K562 (cell line): ENCODE data around the gene CENPT. TPM values are rescaled to one million over a fixed set of nuclear protein-coding genes. Genes with fewer than 3 reads are reported as not detected.
A peak's percentile ranks its signal among the peaks of the same experiment; 100 is the strongest.

ENCODE experiments used
- BCL6 ChIP-seq: fragments of 250-450 bp; sonication (Bioruptor Pico); IDR thresholded peaks from 2 replicates; pipeline ENCODE4 v1.4.0; 2020
- BRD4 ChIP-seq: fragments of 200-600 bp; sonication (generic); IDR thresholded peaks from 2 replicates; pipeline ENCODE4 v1.6.1; 2017; ENCODE audit warnings: inconsistent platforms
- CBX1 ChIP-seq: sonication (generic); IDR thresholded peaks from 2 replicates; pipeline ENCODE4 v1.6.1; 2016; ENCODE audit warnings: antibody characterized with exemption, low read depth, mild to moderate bottlenecking
- CCNT2 ChIP-seq: IDR thresholded peaks from 2 replicates; pipeline ENCODE4 v1.6.1; 2011; ENCODE audit warnings: borderline replicate concordance, low read depth, mild to moderate bottlenecking, moderate library complexity, mixed read lengths, low read length; ENCODE audit not compliant: insufficient read length; ENCODE audit errors: extremely low read depth
- CLOCK ChIP-seq: fragments of 250-450 bp; sonication (Bioruptor Pico); IDR thresholded peaks from 2 replicates; pipeline ENCODE4 v1.4.0; 2020; ENCODE audit warnings: mild to moderate bottlenecking, moderate library complexity, borderline replicate concordance
- COPS2 ChIP-seq: fragments of 450-650 bp; conservative IDR thresholded peaks from 2 replicates; pipeline ENCODE4 v1.6.1; 2016; ENCODE audit warnings: mild to moderate bottlenecking, moderate library complexity
- CREBBP ChIP-seq: IDR thresholded peaks from one replicate; pipeline ENCODE4 v1.6.1; 2012; ENCODE audit warnings: low read depth, mild to moderate bottlenecking, control low read depth, inconsistent platforms, low read length
- FOXP4 ChIP-seq: sonication (generic); formaldehyde crosslinking; IDR thresholded peaks from 2 replicates; pipeline ENCODE4 v1.8.0; 2022; ENCODE audit warnings: mild to moderate bottlenecking, missing genetic modification reagents, borderline replicate concordance
- GTF2E2 ChIP-seq: fragments of 200-800 bp; sonication (Bioruptor generic); IDR thresholded peaks from 2 replicates; pipeline ENCODE4 v1.6.1; 2016; ENCODE audit warnings: missing genetic modification characterization, missing compliant biosample characterization
- HLTF ChIP-seq: fragments of 450-650 bp; IDR thresholded peaks from 2 replicates; pipeline ENCODE4 v1.6.1; 2016
- ILK ChIP-seq: fragments of 450-650 bp; IDR thresholded peaks from 2 replicates; pipeline ENCODE4 v1.6.1; 2016; ENCODE audit warnings: missing genetic modification characterization, low read depth, mild to moderate bottlenecking, missing compliant biosample characterization, moderate library complexity, borderline replicate concordance
- MCM7 ChIP-seq, 2 experiments: fragments of 450-650 bp; IDR thresholded peaks; 2 replicates each; pipeline ENCODE4 v1.6.1; 2016 to 2018
- NCOA4 ChIP-seq: fragments of 450-650 bp; IDR thresholded peaks from 2 replicates; pipeline ENCODE4 v1.6.1; 2018; ENCODE audit warnings: mild to moderate bottlenecking; ENCODE audit not compliant: partially characterized antibody
- NR2F6 ChIP-seq: fragments of 450-650 bp; formaldehyde crosslinking; IDR thresholded peaks from 2 replicates; pipeline ENCODE4 v1.4.0; 2020; ENCODE audit warnings: mild to moderate bottlenecking
- PHTF2 ChIP-seq: fragments of 250-450 bp; sonication (Bioruptor Pico); IDR thresholded peaks from 2 replicates; pipeline ENCODE4 v1.5.0; 2021; ENCODE audit warnings: mild to moderate bottlenecking
- POLR2AphosphoS2 ChIP-seq: IDR thresholded peaks from 2 replicates; pipeline ENCODE4 v1.6.1; 2012; ENCODE audit warnings: low read length, improper control_type of control experiment
- SLC30A9 ChIP-seq: fragments of 250-450 bp; sonication (Bioruptor Pico); IDR thresholded peaks from 2 replicates; pipeline ENCODE4 v1.8.0; 2022; ENCODE audit warnings: mild to moderate bottlenecking, moderate library complexity
- SRSF7 ChIP-seq: fragments of 200-400 bp; formaldehyde crosslinking; optimal IDR thresholded peaks from 2 replicates; pipeline ENCODE3; 2017; ENCODE audit warnings: mild to moderate bottlenecking, low read depth, low read length
- TEAD2 ChIP-seq: fragments of 450-650 bp; IDR thresholded peaks from 2 replicates; pipeline ENCODE4 v1.6.1; 2016; ENCODE audit warnings: missing genetic modification characterization, control low read depth, missing compliant biosample characterization
- THRAP3 ChIP-seq: fragments of 450-650 bp; IDR thresholded peaks from 2 replicates; pipeline ENCODE4 v1.6.1; 2016; ENCODE audit warnings: mild to moderate bottlenecking, inconsistent platforms, borderline replicate concordance
- TSC22D4 ChIP-seq: fragments of 450-650 bp; IDR thresholded peaks from 2 replicates; pipeline ENCODE4 v1.6.1; 2016; ENCODE audit warnings: missing genetic modification characterization, missing biosample characterization, control low read depth
- WHSC1 ChIP-seq: IDR thresholded peaks from one replicate; pipeline ENCODE4 v1.6.1; 2012; ENCODE audit warnings: low read length, control low read depth, inconsistent platforms
- ZFPM2 ChIP-seq: fragments of 250-450 bp; sonication (Bioruptor Pico); IDR thresholded peaks from 2 replicates; pipeline ENCODE4 v1.5.1; 2022; ENCODE audit warnings: mild to moderate bottlenecking
- ZNF184 ChIP-seq: sonication (generic); formaldehyde crosslinking; IDR thresholded peaks from 2 replicates; pipeline ENCODE4 v1.5.0; 2020; ENCODE audit warnings: missing genetic modification reagents
- ZNF24 ChIP-seq: fragments of 450-650 bp; IDR thresholded peaks from 2 replicates; pipeline ENCODE4 v1.6.1; 2016
- ZNF384 ChIP-seq: IDR thresholded peaks from 2 replicates; pipeline ENCODE4 v1.6.1; 2012; ENCODE audit warnings: low read depth, low read length, improper control_type of control experiment
- ZNF583 ChIP-seq: fragments of 250-450 bp; sonication (Bioruptor Pico); IDR thresholded peaks from 2 replicates; pipeline ENCODE4 v1.4.0; 2020
- polyA plus RNA-seq, 8 experiments: library from polyadenylated mRNA; depleted of rRNA in 4 of 8; stranded (reverse) in 5 of 8; unstranded in 3 of 8; fragments of >200 nt; fragmentation: Nextera tagmentation in 2 of 8; fragmentation: Illumina TruSeq in 1 of 8; extraction: Ambion mirVana in 2 of 8; extraction: Trizol in 1 of 8; gene quantifications; 2 replicates each; pipeline versions ENCODE4 v1.2.1 to v1.2.3, GENCODE V29; 2011 to 2014; ENCODE audit warnings: inconsistent platforms in 1 of 8, missing spikeins in 1 of 8
- total RNA-seq, 7 experiments: library from RNA; depleted of rRNA in 6 of 7; stranded (reverse); fragments of >200 nt in 6 of 7; fragmentation: Illumina TruSeq in 2 of 7; extraction: Trizol in 2 of 7; gene quantifications; 2 replicates each; pipeline versions ENCODE4 v1.2.1 to v1.2.3, GENCODE V29; 2011 to 2021; ENCODE audit warnings: low replicate concordance in 1 of 7

CENPT gene
- total and polyA plus RNA-seq, 9 of the 15 experiments (the other 6 are each of a cell fraction or from before 2014, with no cell fraction given): 3.6 to 94.2 (median 44.1) TPM

- TF ChIP-seq CCNT2 (peak; percentile 85), ZNF384 (no peak), PHTF2 (no peak), BRD4 (no peak), COPS2 (no peak), NR2F6 (CRISPR knock-in tag) (0 out of 2 replicates have a peak, but pooled peaks have one; percentile 40), ZNF24 (no peak), SLC30A9 (CRISPR knock-in tag) (no peak), WHSC1 (no peak), BCL6 (CRISPR knock-in tag) (no peak), POLR2AphosphoS2 (peak; percentile 95; the same call in 1 of the 2 replicates), SRSF7 (no peak), ILK (tag) (no peak), ZNF184 (no peak), FOXP4 (CRISPR knock-in tag) (peak; percentile 81; the same call in 1 of the 2 replicates), TEAD2 (tag) (no peak), GTF2E2 (no peak), ZFPM2 (CRISPR knock-in tag) (no peak), CLOCK (CRISPR knock-in tag) (no peak), NCOA4 (no peak), TSC22D4 (tag) (no peak), CBX1 (peak; percentile 67; the same call in 1 of the 2 replicates), HLTF (no peak; the same call in 1 of the 2 replicates), THRAP3 (no peak), CREBBP (no peak), ZNF583 (no peak), MCM7 (IDR thresholded peaks at IDR 0.05) (no peak)
These were observed 25.3 kb upstream of the CENPT start, which contains the start of gene EDC4 (continued) for GRCh38 chr16:67872631-67873434.
